HTR-8/SVneo (cell line): Measurements from ENCODE around the gene CABLES2.

ENCODE experiments used
- DNase-seq: peaks from one replicate; pipeline ENCODE4 v3.0.0; 2011; ENCODE audit warnings: low spot score, mixed read lengths; ENCODE audit not compliant: insufficient read length
- FAIRE-seq: peaks from 2 replicates; lab custom pipeline; 2011; peaks lifted over from hg19 to GRCh38; lab: Jason Lieb, UNC

The CABLES2 gene

GRCh38 chr20:62354031-62354808, 52.9 kb downstream of the CABLES2 start:
- no peak for DNase-seq
- FAIRE-seq = peak; percentile 28

GRCh38 chr20:62353289-62354030, 53.6 kb downstream of the CABLES2 start:
- DNase-seq (no peak), FAIRE-seq (peak; percentile 52)

GRCh38 chr20:62352402-62353288, 54.4 kb downstream of the CABLES2 start:
- peak; percentile 89 for FAIRE-seq
- no peak for DNase-seq

GRCh38 chr20:62351469-62352401, 55.4 kb downstream of the CABLES2 start:
- DNase-seq (no peak), FAIRE-seq (peak; percentile 90)

GRCh38 chr20:62350629-62351422, 56.3 kb downstream of the CABLES2 start:
- DNase-seq (no peak), FAIRE-seq (no peak)

GRCh38 chr20:62350098-62350628, 56.9 kb downstream of the CABLES2 start:
- DNase-seq (peak; percentile 95), FAIRE-seq (no peak)

- no peak for DNase-seq
- FAIRE-seq = peak; percentile 100
These were observed 57.5 kb downstream of the CABLES2 start for GRCh38 chr20:62349556-62350097.

GRCh38 chr20:62348604-62349003, 58.5 kb downstream of the CABLES2 start:
- FAIRE-seq = no peak

GRCh38 chr20:62347445-62347844, 59.6 kb downstream of the CABLES2 start:
- DNase-seq (no peak), FAIRE-seq (peak; percentile 63)

More at GRCh38 chr20:62348604-62349003, 58.5 kb downstream of the CABLES2 start:
- DNase-seq = no peak

GRCh38 chr20:62347151-62347404, 60.0 kb downstream of the CABLES2 start:
- no peak for FAIRE-seq

GRCh38 chr20:62346398-62347150, 60.5 kb downstream of the CABLES2 start:
- no peak for DNase-seq
- FAIRE-seq = peak; percentile 60

More at GRCh38 chr20:62347151-62347404, 60.0 kb downstream of the CABLES2 start:
- DNase-seq = no peak

GRCh38 chr20:62345681-62346370, 61.3 kb downstream of the CABLES2 start:
- peak; percentile 52 for FAIRE-seq
- DNase-seq = no peak

GRCh38 chr20:62344782-62345181, 62.3 kb downstream of the CABLES2 start:
- FAIRE-seq (no peak), DNase-seq (no peak)

- no peak for FAIRE-seq
- DNase-seq = no peak
These were observed 63.0 kb downstream of the CABLES2 start for GRCh38 chr20:62344092-62344491.

GRCh38 chr20:62342910-62343309, 64.2 kb downstream of the CABLES2 start:
- DNase-seq (no peak), FAIRE-seq (peak; percentile 51)

- FAIRE-seq = no peak
- no peak for DNase-seq
These were observed 67.4 kb downstream of the CABLES2 start for GRCh38 chr20:62339647-62340062.
